Putamen (tissue), 1 donor: ENCODE results near the gene ZMYND12.

Experiments
- DNase-seq: peaks from one replicate; pipeline ENCODE4 v3.0.0-alpha.2; 2016; ENCODE audit warnings: low spot score

ZMYND12 gene

DNA sequence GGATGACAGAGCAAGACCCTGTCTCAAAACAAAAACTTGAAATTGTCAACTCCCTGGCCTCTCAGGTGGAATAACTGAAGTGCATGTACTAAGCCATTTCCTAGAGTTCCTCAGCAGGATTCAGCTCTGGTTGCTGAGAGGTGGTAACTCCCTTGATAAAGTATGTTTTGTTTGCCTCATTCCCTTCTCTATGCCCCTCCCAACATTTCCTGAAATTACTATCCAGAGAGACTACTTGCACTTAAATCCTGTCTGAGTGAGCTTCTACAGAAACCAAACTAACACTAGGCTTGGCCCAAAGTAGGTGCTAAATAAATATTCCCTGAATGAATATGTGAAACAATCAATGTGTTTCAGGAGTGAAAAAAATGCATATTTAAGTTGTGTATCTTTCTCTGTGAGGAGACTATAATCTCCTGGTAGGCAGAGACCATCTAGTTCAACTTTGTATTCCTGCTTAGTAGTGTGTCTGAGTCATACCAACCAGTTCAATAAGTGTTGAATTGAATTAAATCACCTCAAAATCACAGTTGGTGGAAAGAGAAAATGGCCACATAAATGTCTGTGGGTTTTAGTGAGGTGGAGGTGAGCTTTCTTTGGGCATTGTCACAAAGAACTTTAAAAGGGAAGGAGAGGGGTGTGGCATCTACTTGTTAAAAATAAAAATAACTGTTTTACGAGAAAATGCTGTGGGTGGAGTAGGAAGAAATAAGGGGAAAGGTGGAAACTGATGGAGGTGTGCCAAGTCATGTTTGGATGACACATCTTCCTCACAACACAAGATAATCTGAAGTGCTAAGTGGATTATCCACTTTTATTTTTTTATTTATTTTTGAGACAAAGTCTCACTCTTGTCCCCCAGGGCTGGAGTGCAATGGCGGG is 62.6 kb downstream of the ZMYND12 start:
- peak; percentile 26 for DNase-seq

- no peak for DNase-seq
Measured at GRCh38 chr1:42392255-42392654, 63.6 kb downstream of the ZMYND12 start.

DNA sequence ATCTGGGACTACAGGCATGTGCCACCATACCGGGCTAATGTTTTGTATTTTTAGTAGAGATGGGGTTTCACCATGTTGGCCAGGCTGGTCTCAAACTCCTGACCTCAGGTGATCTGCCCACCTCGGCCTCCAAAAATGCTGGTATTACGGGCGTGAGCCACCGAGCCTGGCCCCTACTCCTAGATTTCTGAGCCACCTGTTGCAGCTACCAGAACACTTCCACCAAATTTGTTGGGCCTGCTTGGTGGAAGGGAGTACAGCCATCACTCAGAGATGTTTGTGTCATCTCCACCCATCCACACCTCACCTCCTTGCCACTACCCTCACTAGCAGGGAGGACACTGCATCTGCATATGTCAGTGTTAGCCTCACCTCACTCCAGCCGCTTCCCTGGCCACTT is 69.8 kb downstream of the ZMYND12 start:
- no peak for DNase-seq

- DNase-seq, result no peak
Measured at GRCh38 chr1:42385283-42385682, 70.5 kb downstream of the ZMYND12 start.

DNA sequence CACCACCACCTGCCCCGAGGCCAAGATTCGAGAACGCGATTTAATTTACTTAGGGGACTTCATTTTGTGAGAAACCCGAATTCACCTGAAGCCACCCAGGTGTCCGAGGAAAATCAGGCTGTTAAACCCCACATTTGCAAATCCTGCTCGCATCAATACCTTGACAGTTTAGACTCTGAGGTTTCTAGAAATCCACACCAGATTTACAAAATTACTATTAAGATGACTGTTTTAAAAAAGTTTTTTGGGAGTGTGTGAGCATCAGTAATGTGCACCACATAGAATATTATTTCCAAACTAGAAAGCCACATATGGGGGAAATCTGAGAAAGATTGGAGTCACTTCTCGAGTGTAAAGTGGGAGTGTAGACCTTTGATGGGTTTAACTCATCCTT is 74.5 kb downstream of the ZMYND12 start:
- no peak for DNase-seq

DNA sequence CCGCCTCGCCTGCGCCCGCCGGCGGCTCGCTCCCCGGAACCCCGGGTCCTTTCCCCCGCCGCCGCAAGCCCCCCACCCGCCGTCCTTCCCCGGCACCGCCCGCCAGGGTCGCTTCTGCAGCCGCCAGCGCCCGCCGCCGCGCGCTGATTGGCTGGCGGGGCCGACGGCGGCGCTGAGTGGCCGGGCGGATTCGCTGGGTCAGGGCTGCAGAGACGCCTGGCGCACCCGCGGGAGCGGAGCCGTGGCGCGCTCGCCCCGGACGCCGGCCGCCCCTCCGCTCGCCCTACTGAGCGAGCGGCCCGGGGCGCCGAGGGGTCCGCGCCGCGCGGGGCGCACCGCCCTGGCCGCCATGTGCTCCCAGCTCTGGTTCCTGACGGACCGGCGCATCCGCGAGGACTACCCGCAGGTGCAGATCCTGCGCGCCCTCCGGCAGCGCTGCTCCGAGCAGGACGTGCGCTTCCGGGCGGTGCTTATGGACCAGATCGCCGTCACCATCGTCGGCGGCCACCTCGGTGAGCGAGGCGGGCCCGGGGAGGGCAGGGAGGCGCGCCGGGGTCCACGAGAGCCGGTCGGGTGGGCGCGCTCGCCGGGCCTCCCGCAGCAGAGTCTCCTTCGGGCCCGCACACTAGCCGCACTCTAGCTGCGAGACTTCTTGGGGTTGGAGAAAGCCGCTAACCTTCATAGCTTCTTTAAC is 75.1 kb downstream of the ZMYND12 start, which contains the start of gene RIMKLA:
Gene RIMKLA (plus strand): TSS at position 207 of the 694 bp plus-strand sequence. CDS start 143 bp downstream, at position 350.
- DNase-seq, result peak; percentile 84
